PC-3 (cell line): ENCODE data around the gene SEMA4A.

Experiments used
- EZH2 ChIP-seq: fragments of 300-600 bp; sonication (generic); IDR thresholded peaks from one replicate; pipeline ENCODE4 v1.6.1; 2017; ENCODE audit warnings: antibody characterized with exemption, mild to moderate bottlenecking, low read length; ENCODE audit not compliant: unreplicated experiment
- EZH2phosphoT487 ChIP-seq: fragments of 300-600 bp; sonication (generic); IDR thresholded peaks from 2 replicates; pipeline ENCODE4 v1.6.1; 2018; ENCODE audit warnings: mild to moderate bottlenecking, antibody characterized with exemption, low read length, borderline replicate concordance
- TF ChIP-seq, protein P1 (sequence below): fragments of 300-600 bp; sonication (generic); conservative IDR thresholded peaks from 2 replicates; pipeline ENCODE4 v1.5.1; 2017; ENCODE audit warnings: antibody characterized with exemption, low read depth, mild to moderate bottlenecking, low read length

DNA sequence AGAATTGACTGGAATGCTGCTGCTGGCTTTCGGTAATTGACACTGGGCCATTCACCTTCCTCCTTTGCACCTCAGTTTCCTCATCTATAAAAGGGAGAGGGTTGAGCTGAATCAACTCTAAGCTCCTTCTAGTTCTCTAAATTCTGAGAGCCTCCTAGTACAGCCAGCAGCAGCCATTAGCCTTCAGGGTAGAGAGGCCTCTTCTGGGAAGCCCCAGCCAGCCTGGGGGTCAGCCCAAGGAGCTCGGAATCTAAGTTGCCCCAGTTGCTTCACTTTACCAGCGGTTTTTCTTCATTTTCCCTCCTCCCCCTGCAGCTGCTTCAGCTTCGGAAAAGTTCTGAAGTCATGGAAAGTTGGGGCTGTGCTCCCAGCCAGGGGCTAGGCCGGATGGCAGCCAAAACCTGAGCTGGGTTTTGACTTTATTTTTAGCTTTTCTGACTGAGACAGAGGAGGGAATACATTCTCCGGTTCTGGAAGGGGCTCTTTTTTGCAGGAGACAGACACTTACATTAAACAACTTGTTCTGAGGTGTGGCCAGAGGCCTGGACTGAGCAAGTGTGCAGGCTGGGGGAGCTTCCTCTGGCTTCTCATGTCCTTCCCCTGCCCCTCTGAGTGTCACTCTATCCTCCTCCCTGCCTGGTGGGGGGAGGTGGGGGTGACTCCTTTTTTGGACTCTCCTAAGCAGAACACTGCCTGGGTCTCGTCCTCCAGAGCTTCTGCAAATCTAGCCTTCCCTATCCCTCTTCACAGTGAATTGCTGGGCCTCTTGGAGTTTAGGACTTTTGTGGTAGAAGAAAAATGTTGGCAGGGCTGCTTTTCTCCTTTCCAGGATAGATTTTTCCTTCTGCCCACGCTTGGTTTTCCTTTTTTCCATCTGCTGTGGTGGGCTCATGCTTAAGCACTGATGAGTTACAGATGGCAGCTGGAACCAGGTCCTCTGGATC, 24.5 kb upstream of the SEMA4A start:
- TF ChIP-seq, protein P1, sequence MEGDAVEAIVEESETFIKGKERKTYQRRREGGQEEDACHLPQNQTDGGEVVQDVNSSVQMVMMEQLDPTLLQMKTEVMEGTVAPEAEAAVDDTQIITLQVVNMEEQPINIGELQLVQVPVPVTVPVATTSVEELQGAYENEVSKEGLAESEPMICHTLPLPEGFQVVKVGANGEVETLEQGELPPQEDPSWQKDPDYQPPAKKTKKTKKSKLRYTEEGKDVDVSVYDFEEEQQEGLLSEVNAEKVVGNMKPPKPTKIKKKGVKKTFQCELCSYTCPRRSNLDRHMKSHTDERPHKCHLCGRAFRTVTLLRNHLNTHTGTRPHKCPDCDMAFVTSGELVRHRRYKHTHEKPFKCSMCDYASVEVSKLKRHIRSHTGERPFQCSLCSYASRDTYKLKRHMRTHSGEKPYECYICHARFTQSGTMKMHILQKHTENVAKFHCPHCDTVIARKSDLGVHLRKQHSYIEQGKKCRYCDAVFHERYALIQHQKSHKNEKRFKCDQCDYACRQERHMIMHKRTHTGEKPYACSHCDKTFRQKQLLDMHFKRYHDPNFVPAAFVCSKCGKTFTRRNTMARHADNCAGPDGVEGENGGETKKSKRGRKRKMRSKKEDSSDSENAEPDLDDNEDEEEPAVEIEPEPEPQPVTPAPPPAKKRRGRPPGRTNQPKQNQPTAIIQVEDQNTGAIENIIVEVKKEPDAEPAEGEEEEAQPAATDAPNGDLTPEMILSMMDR, result no peak
- TF ChIP-seq EZH2, result no peak
- TF ChIP-seq EZH2phosphoT487, result no peak
